VCaP (cell line): Measurements from ENCODE around the gene KTI12.
"Not testable (repeated sequence)": the region's sequence is repeated elsewhere in the genome, so short reads cannot be mapped to it uniquely, and the experiment has no call there.

Source experiments
- H3K27ac ChIP-seq: fragments of 450-650 bp; 2 replicates; pipeline ENCODE4 v1.5.1; 2017
- TF ChIP-seq, protein P1 (sequence below): fragments of 450-650 bp; conservative IDR thresholded peaks from 2 replicates; pipeline ENCODE4 v1.5.1; 2017; ENCODE audit warnings: mild to moderate bottlenecking, moderate library complexity

The KTI12 gene

DNA sequence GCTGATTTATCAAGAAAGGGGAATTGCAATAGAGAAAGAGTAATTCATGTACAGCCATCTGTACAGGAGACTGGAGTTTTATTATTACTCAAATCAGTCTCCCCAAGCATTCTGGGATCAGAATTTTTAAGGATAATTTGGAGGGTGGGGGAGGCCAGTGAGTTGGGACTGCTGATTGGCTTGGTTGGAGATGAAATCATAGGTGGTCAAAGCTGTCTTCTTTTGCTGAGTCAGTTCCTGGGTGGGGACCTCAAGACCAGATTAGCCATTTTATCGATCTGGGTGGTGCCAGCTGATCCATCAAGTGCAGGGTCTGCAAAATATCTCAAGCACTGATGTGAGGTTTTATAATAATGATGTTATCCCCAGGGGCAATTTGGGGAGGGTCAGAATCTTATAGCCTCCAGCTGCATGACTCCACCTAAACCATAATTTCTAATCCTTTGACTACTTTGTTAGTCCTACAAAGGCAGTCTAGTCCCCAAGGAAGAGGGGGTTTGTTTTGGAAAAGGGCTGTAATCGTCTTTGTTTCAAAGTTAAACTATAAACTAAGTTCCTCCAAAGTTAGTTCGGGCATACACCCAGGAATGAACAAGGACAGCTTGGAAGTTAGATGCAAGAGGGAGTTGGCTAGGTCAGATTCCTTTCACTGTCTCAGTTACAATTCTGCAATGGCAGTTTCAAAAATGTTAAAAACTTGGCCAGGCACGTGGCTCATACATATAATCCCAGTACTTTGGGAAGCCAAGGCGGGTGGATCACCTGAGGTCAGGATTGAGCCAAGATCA lies 26.2 kb downstream of the KTI12 start:
- no peak overlapping the region for H3K27ac ChIP-seq
- TF ChIP-seq, protein P1, sequence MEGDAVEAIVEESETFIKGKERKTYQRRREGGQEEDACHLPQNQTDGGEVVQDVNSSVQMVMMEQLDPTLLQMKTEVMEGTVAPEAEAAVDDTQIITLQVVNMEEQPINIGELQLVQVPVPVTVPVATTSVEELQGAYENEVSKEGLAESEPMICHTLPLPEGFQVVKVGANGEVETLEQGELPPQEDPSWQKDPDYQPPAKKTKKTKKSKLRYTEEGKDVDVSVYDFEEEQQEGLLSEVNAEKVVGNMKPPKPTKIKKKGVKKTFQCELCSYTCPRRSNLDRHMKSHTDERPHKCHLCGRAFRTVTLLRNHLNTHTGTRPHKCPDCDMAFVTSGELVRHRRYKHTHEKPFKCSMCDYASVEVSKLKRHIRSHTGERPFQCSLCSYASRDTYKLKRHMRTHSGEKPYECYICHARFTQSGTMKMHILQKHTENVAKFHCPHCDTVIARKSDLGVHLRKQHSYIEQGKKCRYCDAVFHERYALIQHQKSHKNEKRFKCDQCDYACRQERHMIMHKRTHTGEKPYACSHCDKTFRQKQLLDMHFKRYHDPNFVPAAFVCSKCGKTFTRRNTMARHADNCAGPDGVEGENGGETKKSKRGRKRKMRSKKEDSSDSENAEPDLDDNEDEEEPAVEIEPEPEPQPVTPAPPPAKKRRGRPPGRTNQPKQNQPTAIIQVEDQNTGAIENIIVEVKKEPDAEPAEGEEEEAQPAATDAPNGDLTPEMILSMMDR = no peak

DNA sequence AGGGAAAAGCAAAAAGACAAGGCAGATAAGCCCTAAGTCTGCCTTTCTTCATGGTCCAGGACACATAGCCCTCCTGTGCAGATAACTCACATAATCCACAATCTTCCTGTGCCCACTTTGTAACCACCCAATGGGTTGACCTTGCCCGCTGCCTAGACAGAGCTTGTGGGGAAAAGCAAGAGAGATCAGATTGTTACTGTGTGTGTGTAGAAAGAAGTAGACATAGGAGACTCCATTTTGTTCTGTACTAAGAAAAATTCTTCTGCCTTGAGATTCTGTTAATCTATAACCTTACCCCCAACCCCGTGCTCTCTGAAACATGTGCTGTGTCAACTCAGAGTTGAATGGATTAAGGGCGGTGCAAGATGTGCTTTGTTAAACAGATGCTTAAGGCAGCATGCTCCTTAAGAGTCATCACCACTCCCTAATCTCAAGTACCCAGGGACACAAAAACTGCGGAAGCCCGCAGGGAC lies 27.5 kb downstream of the KTI12 start:
- H3K27ac ChIP-seq = not testable (repeated sequence)

DNA sequence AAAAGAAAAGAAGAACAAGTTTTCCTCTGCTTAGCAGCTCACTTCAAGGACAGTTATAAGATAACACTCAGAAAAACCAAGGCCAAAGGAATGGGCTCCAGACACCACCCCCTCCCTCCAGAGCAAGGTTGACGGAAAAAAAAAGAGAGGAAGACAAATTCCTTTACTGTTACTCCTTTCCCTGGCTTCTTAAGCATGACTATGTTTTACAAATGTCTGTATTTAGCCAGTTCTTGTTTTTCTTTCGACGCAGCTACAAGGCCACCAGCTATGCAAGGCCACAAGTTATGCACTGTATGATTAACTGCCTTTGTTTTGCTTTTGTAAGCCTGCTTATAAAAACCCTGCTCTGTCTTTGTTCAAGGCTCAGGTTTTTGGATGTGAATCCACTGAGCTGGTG lies 28.1 kb downstream of the KTI12 start:
- H3K27ac ChIP-seq = not testable (repeated sequence)

DNA sequence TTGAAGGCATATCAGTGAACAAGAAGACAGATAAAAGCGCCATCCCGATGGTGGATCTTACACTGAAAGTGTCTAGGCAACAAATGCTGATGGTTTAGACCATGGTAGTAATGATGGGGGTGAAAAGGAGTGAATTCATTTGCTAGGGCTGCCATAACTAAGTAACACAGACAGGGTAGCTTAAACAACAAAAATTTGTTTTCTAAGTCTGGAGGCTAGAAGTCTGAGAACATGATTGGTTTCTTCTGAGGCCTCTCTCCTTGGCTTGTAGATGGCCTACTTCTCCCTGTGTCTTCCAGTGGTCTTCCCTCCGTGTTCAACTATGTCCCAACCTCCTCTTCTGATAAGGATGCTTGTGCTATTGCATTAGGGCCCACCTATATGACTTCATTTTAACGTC lies 29.7 kb downstream of the KTI12 start:
- TF ChIP-seq, protein P1 = no peak
- no peak overlapping the region for H3K27ac ChIP-seq

DNA sequence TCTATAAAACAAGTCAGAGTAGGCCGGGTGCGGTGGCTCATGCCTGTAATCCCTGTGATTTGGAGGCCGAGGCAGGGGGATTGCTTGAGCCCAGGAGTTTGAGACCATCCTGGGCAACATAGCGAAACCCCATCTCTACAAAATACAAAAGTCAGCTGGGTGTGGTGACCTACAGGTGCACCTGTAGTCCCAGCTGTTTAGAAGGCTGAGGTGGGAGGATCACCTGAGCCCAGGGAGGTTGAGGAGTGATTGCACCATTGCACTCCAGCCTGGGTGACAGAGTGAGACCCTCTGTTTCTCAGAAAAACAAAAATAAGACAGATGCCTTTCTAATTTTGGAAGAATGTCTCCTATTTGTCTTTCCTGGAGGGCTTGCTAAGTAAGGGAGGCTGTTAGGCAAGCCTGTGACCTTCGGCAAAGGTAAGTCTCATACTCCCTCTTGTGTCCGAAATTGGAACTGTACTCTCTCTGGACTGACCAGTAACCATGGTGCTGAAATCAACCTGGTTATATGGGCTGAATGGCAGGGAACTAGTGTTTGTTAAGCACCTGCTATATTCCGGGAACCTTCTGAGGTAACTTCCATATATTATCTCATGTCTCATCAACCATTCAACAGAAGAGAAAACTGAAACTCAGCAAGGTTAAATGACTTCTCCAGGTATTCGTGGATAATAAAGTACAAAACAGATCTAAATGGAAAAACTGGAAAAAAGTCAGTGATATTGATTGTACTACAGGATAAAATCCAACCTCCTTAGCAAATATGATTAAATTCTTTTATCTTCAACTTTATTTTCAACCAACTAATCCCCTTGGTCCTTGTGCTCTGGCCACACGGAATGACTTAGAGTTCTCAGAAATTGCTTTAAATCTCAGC lies 31.3 kb downstream of the KTI12 start:
- TF ChIP-seq, protein P1 = peak; percentile 87
- H3K27ac ChIP-seq = no peak overlapping the region

DNA sequence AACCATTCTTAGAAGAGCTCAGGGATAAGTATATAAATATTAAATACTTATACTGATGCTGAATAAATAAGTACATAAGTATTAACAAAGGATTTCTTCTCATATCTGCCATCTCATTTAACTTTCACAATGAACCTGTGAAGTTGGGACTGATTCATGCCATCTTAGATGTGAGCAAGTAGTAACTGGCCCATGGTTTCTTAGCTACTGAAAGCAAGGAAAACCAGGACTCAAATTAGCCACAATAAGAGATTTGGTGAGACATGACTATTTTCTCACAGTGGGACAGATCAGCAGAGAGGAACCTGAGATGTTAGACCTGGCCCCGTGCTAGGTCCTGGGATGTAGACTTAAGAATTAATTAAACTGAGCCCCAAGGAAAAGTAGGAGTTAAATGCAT lies 34.9 kb downstream of the KTI12 start:
- TF ChIP-seq, protein P1 = no peak
- no peak overlapping the region for H3K27ac ChIP-seq

DNA sequence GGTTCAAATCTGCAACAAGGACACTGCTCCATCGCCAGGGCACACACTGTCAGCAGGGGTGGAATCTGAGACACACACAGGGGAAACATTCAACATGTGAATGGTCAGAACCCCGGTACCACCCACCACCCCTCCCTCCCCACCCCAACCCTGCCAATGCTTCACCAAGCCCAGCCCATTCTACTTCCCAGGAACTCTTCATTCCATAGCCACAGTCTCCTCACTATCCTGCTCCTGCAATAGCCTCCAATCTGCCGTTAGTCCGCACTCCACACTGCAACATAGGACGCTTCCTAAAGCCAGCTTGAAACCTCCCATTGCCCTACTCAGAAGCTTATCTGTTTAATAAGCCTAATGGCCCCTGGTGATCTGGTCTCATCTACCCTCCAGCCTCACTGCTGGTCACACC lies 35.6 kb downstream of the KTI12 start:
- TF ChIP-seq, protein P1 = no peak
- H3K27ac ChIP-seq = no peak overlapping the region

DNA sequence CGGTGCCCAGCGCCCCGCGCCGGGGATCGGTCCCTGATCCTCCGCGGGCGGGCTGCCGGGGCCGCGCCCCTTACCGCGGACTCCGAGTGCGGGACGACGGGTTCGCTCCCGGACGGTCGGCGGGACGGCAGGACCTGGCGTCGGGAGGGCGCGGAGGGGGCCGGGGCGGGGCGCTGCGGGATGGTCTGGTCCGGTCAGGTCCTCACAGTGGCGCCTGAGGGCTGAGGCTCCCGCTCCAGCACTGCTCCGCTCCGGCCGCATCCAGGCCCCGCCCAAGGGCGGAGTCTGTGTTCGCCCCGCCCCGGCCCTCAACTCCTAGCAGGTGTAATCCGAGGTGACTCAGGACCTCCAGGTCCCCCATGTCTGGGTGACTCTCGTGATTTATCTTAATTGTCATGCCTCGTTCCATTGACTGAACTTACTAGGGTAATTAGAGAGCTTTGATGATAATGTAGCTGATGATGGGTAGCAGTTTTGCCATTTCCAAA lies 43.1 kb downstream of the KTI12 start, which contains the start of gene RAB3B:
Gene RAB3B (minus strand): TSS at position 223 of the 488 bp plus-strand sequence. CDS start 13,583 bp downstream, outside the sequence.
- TF ChIP-seq, protein P1 = no peak
- H3K27ac ChIP-seq = peak within 1 kb of the TSS; percentile 78
